HS-5 (cell line): Measurements from ENCODE around the gene SLC6A1.

ENCODE experiments used
- DNase-seq: peaks from one replicate; pipeline ENCODE4 v3.0.0-alpha.2; 2012; ENCODE audit warnings: low read depth

SLC6A1 gene

DNA sequence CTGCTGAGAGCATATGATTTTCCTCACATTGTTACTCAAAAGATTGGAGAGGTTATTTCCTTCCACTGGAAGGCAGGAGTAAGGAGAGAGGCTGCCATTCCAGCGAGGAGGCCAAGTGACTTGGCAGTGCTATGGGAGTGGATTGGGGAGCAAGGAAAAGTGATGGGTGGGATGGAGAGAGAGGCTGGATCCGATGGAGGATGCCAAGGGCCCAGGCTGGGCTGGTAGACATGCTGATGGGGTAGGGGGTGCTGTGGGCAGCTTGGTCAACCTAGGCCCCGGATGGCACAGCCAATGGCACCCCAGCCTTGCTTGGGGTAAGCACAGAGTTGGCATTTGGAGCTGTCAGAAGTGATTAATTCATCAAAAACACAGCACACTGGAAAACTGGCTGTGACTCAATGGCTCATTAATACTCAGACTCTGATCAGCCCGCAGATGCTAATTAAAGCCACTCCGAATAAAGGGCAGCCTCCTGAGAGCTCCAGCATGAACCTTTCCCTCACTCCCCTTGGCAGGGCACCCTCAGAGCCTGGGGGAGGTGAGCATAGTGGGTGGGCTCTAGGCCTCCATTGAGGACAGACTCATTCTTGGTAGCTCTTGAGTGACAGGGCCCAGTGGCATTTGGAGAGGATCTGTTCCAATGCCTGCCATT, 22.1 kb upstream of the SLC6A1 start:
- DNase-seq: no peak

GRCh38 chr3:10972072-10972782, 20.3 kb upstream of the SLC6A1 start:
- DNase-seq: no peak

DNA sequence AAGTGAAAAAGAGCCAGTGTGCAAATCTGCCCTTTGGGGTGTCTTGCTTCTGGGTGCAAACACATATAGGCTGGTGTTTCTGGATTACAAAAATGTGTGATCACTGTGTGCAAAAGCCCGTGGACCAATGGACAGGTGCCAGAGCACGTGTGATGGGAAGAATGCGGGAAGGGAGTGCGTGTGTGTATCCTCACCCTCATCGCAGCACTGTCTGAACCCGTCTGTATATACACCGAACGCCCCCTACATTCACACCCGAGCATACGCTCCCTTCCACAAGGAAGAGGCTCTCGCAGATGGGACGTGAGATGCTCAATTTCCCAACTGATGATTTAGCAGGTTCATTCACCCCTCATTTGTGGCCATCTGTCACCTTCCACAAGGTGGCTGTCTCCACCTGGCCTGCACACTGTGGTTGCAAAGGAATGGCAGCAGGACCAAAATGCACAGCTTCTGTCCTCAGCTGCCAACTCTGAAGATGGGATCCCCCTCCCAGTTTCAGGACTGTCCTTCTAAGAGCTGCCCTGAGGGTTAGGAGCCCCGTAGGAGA, 19.4 kb upstream of the SLC6A1 start:
- DNase-seq: no peak

DNA sequence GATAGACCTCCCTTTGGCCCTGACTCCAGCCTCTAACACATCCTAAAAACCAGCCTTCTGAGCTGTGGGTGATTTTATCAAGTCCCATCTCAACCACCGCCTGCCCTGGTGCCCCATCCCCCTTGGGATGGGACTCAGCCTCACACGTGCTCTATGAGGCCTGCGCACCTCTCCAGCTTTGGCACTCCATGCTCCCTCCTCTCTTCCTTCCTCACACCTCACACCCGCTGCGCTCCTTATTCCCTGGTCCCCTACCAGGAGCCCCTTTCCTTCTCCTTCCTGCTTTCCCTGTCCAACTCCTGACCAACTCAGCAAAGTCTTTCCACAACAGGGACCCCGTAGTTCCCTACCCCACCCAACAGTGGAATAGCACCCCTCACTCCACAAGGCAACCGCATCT, 18.4 kb upstream of the SLC6A1 start:
- no peak for DNase-seq

GRCh38 chr3:10974746-10975375, 17.7 kb upstream of the SLC6A1 start:
- no peak for DNase-seq

DNA sequence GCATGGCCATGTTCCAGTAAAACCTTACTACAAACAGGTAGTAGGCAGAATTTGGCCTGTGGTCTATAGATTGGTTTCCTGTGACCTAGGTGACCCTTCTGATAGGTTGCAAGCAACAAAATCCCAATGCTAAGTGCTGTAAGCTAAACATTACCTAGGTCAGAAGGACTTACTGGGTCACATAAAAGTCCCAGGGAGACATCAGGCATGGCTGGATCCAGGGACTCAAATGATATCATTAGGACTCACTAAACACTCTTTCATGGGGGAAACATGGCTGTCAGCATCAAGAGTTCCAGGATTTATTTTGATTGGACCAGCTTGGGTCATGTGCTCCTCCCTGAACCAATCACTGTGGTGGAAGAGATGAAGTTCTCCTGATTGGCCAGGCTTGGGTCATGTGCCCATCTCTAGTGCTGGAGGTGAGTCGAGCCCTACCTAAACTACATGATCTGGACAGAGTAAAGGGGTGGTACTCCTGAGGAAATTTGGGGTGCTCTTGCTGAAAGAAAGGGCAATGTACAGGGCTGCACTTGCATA, 16.8 kb upstream of the SLC6A1 start:
- DNase-seq: no peak

- no peak for DNase-seq
Observed at GRCh38 chr3:10976770-10977169, 15.8 kb upstream of the SLC6A1 start.

DNA sequence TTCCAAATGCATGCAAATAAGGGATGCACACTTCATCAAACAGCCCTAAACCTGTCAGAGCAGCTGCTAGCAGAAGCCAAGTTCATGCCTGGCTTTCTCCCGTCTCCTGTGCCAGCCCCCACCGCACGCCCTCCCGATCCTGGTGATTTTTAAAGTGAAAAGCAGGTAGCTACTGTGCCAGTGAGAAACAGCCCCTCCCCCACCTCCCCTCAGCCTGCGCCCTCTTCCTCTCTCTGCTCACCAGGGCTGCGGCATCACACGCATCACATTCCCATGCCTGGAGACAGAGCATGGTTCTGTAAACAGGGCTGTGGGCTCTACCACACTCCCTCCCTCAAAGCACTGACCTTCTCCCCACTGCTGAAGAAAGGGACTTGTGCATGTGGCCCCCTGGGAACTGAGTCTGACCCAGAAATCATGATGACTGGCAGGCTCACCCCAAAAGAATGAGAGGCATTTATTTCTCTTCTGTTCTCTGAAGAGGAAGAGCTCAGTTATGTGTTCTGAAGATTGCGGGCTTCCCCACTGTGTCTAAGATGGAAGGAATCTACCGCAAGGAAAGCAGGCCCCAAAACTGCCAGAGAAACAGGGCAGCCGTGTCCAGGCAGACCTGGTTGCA, 14.5 kb upstream of the SLC6A1 start:
- DNase-seq: no peak

- no peak for DNase-seq
Observed at GRCh38 chr3:10978956-10979355, 13.6 kb upstream of the SLC6A1 start.

- no peak for DNase-seq
Observed at GRCh38 chr3:10980312-10980711, 12.2 kb upstream of the SLC6A1 start.

GRCh38 chr3:10981031-10981430, 11.5 kb upstream of the SLC6A1 start:
- no peak for DNase-seq

DNA sequence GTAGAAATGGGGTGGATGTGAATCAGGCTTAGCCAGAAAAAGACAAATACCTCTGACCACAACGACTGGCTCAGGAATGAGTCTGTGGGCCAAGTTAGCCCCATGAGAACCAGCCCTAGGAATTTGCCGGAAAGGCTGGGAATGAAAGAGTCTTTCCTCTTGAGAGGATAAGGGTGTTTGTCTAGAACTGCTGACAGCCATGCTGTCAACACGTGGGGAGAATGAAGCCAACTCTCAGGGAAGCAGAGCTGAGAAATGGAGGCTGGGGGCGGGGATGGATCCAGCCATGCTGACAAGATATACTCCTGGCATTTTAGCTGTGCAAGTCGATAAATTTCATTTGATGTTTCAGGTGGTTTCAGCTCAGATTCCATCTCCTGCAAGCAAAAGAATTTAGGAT, 10.6 kb upstream of the SLC6A1 start:
- DNase-seq: no peak

DNA sequence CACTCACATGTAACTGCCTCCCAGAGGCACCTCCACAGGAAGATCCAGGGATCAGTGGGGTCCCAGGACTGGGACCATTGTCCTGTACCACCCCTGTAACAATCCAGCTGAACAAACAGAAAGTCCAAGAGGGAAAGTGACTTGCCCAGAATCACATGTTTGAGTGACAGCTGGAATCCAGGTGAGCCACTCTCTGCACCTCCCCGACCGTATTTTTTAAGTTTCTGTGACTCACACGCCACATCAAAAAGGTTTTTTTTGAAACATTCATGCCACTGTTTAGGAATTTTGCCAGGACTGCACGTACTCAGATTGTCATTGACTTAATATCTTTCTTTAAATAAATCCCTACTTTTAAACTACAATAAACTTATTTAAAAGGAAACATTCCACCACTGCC, 9.8 kb upstream of the SLC6A1 start:
- DNase-seq: no peak

GRCh38 chr3:10983219-10983916, 9.2 kb upstream of the SLC6A1 start:
- no peak for DNase-seq

DNA sequence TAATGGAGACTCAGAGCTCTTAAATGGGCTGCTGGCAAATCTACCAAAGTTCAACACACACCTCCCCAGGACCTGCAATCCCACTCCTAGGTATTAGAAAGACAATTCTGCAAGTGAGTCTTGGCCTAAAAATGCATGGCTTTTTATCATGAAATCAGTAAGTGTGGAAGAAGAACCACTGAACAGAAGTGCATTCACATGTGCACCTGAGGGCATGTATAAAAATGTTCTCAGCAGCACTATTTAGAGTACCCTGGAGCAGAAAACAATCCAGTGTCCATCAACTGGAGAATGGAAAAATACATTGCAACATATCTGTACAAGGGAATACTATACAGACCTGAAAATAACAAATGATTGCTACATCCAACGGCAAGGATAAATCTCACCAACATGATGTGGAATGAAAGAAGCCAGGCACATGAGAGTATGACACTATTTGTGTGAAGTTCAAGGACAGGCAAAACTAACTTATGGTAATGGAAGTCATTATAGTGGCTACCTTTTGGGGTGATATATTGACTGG, 8.1 kb upstream of the SLC6A1 start:
- no peak for DNase-seq

DNA sequence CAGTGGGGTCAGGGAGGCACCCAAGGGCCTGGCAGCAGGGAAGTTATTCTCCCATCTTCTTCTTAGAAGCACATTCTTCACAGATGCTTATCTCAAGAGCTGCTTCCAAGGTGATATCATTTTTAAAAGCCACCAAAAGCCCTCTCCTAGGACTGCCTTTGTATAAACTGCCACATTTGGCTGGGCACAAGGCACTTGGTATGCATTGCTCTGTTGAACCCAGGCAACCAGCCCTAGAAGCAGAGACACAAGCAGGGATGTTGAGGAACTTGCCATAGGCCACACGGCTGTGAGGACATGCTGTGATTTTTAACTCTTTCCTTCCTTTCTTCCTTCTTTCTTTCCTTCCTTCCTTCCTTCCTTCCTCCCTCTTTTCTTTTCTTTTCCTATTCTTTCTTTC, 7.4 kb upstream of the SLC6A1 start:
- no peak for DNase-seq

DNA sequence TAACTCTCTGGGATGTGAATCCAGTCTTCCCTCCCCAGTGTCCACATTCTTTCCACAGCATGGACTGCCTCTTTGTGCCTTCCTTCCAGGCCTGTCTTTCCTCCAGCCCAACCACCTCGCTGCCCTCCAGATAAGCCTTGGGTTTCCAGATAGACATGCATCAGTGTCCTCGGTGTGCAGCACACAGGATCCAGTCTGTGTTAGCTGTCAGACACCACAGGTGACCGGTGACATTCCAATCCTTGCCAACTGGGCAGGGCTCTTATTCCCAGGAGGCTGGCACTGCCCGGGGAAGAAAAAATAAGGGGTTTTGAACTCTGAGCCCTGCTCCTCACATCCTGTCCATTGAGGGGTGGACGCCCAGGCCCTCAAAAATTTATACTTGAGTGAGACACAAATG, 6.0 kb upstream of the SLC6A1 start:
- DNase-seq: no peak

- DNase-seq: no peak
Observed at GRCh38 chr3:10988001-10988665, 4.4 kb upstream of the SLC6A1 start.

DNA sequence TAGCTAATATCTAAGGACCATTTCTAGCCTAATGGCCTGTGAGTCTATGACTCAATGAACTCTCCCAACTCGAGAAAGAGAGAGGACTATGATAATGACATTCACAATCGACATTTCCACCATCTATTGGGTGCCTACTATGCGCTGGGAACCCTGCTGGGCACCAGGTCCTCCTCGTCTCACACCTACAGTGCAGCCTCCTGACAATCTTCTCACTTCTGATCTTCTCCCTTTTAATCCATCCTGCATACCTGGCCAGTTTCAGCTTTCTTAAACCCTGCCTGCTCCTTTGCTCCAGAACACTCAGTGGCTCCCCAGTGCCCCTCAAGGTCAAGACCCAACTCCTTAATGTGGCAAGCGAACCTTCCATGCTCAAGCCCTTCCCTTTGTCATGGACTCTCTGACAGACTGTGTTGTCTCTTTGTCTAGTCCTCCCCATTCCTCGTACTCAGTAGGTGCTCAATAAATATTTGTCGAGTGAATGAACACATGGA, 3.5 kb upstream of the SLC6A1 start:
- no peak for DNase-seq

GRCh38 chr3:10992943-10993728, 588 bp downstream of the SLC6A1 start:
- DNase-seq: no peak
